ENCODE results near the gene TCFL5.

The TCFL5 gene

GRCh38 chr20:62813588-62813987, 48.0 kb downstream of the TCFL5 start:
- Histone ChIP-seq H4K20me1 (ENCODE audit: insufficient read depth, low read length) (no peaks in the 10 kb centered on the region), H2AFZ (ENCODE audit: low read length) (no peak overlapping the region), H3K4me2 (ENCODE audit: low read depth, low read length) (no peak overlapping the region), H3K36me3 (replicated peaks; ENCODE audit: insufficient read depth, low read length) (0 out of 2 replicates have a peak, but pooled peaks cover 2% of the 10 kb centered on the region), H3K79me2 (ENCODE audit: low read length) (no peaks in the 10 kb centered on the region), H3K4me3 (ENCODE audit: low read length) (no peak overlapping the region), H3K27ac (ENCODE audit: low read length) (no peak overlapping the region), H3K4me1 (ENCODE audit: low read length) (no peaks in the 10 kb centered on the region), H3K9me2 (replicated peaks; ENCODE audit: insufficient read depth, low read length) (no peaks in the 10 kb centered on the region), H3K27me3 (replicated peaks; ENCODE audit: insufficient read depth, low read length) (peaks cover 37% of the 10 kb centered on the region), H3F3A (ENCODE audit: insufficient read depth, low read length) (no peaks in the 10 kb centered on the region), H3K9ac (ENCODE audit: low read length) (no peak overlapping the region), H3K9me3 (replicated peaks; ENCODE audit: insufficient read depth, low read length) (no peaks in the 10 kb centered on the region)
- no peak for DNase-seq
- TF ChIP-seq EZH2phosphoT487 (IDR thresholded peaks at IDR 0.05; ENCODE audit: low read length) (no peak), CTCF (IDR thresholded peaks at IDR 0.05; ENCODE audit: low read length) (no peak), EZH2 (optimal IDR thresholded peaks at IDR 0.05; ENCODE audit: low read depth, low read length) (no peak)

- Histone ChIP-seq H3K4me3 (ENCODE audit: low read length) (no peak overlapping the region), H3K9me3 (replicated peaks; ENCODE audit: insufficient read depth, low read length) (no peaks in the 10 kb centered on the region), H3K27me3 (replicated peaks; ENCODE audit: insufficient read depth, low read length) (peaks cover 30% of the 10 kb centered on the region), H3K9me2 (replicated peaks; ENCODE audit: insufficient read depth, low read length) (no peaks in the 10 kb centered on the region), H3K4me1 (ENCODE audit: low read length) (no peaks in the 10 kb centered on the region), H3K9ac (ENCODE audit: low read length) (no peak overlapping the region), H3K4me2 (ENCODE audit: low read depth, low read length) (no peak overlapping the region), H2AFZ (ENCODE audit: low read length) (no peak overlapping the region), H3F3A (ENCODE audit: insufficient read depth, low read length) (no peaks in the 10 kb centered on the region), H3K79me2 (ENCODE audit: low read length) (no peaks in the 10 kb centered on the region), H3K36me3 (replicated peaks; ENCODE audit: insufficient read depth, low read length) (0 out of 2 replicates have a peak, but pooled peaks cover 2% of the 10 kb centered on the region), H4K20me1 (ENCODE audit: insufficient read depth, low read length) (no peaks in the 10 kb centered on the region), H3K27ac (ENCODE audit: low read length) (no peak overlapping the region)
- TF ChIP-seq EZH2 (optimal IDR thresholded peaks at IDR 0.05; ENCODE audit: low read depth, low read length), result no peak
- TF ChIP-seq EZH2phosphoT487 (IDR thresholded peaks at IDR 0.05; ENCODE audit: low read length), result no peak
- no peak for TF ChIP-seq CTCF (IDR thresholded peaks at IDR 0.05; ENCODE audit: low read length)
- DNase-seq, result no peak
Observed at GRCh38 chr20:62812907-62813200, 48.8 kb downstream of the TCFL5 start.

GRCh38 chr20:62812181-62812906, 49.3 kb downstream of the TCFL5 start:
- Histone ChIP-seq H3K9me2 (replicated peaks; ENCODE audit: insufficient read depth, low read length) (no peaks in the 10 kb centered on the region), H3K4me1 (ENCODE audit: low read length) (no peaks in the 10 kb centered on the region), H3K9ac (ENCODE audit: low read length) (no peak overlapping the region), H3K79me2 (ENCODE audit: low read length) (peaks cover 2% of the 10 kb centered on the region; the same call in 1 of the 2 replicates), H3K27ac (ENCODE audit: low read length) (no peak overlapping the region), H3K4me3 (ENCODE audit: low read length) (no peak overlapping the region), H3F3A (ENCODE audit: insufficient read depth, low read length) (no peaks in the 10 kb centered on the region), H3K9me3 (replicated peaks; ENCODE audit: insufficient read depth, low read length) (no peaks in the 10 kb centered on the region), H3K4me2 (ENCODE audit: low read depth, low read length) (no peak overlapping the region), H3K36me3 (replicated peaks; ENCODE audit: insufficient read depth, low read length) (0 out of 2 replicates have a peak, but pooled peaks cover 2% of the 10 kb centered on the region), H4K20me1 (ENCODE audit: insufficient read depth, low read length) (no peaks in the 10 kb centered on the region), H3K27me3 (replicated peaks; ENCODE audit: insufficient read depth, low read length) (peaks cover 25% of the 10 kb centered on the region), H2AFZ (ENCODE audit: low read length) (no peak overlapping the region)
- DNase-seq, result no peak
- TF ChIP-seq CTCF (IDR thresholded peaks at IDR 0.05; ENCODE audit: low read length) (no peak), EZH2phosphoT487 (IDR thresholded peaks at IDR 0.05; ENCODE audit: low read length) (no peak), EZH2 (optimal IDR thresholded peaks at IDR 0.05; ENCODE audit: low read depth, low read length) (no peak)
